A673 (cell line): ENCODE measurements around the gene SLC66A2. TPM values are rescaled to one million over a fixed set of nuclear protein-coding genes. Genes with fewer than 3 reads are reported as not detected.
A peak's percentile ranks its signal among the peaks of the same experiment; 100 is the strongest.

Experiments used
- BruUV-seq: library from RNA; stranded (reverse); fragments of 400-500 nt; replicated peaks from 2 replicates; lab custom pipeline; 2021; lab: Mats Ljungman, UMichigan
- CTCF ChIA-PET: fragments of 300-600 bp; sonication (Branson Sonifier 250); formaldehyde crosslinking; loops from one replicate; lab custom pipeline; 2022; ENCODE audit warnings: antibody characterized with exemption; lab: Charles Lee
- POLR2A ChIA-PET: fragments of 300-600 bp; sonication (Branson Sonifier 250); formaldehyde crosslinking; loops from one replicate; lab custom pipeline; 2022; ENCODE audit warnings: antibody characterized with exemption; ENCODE audit not compliant: low non-redundant PET; lab: Charles Lee
- DNase-seq: peaks from one replicate; pipeline ENCODE4 v3.0.0-alpha.2; 2015; ENCODE audit warnings: low spot score
- H3K27ac ChIP-seq: fragments of 200-600 bp; sonication (generic); 2 replicates; pipeline ENCODE4 v1.5.1; 2016; ENCODE audit warnings: mixed run types, low read depth, mild to moderate bottlenecking, mixed read lengths, antibody characterized with exemption, low read length; ENCODE audit not compliant: poor library complexity, severe bottlenecking
- H3K27me3 ChIP-seq: fragments of 200-600 bp; sonication (generic); replicated peaks from 2 replicates; pipeline ENCODE4 v1.6.1; 2017; ENCODE audit warnings: mixed run types, low read depth, mild to moderate bottlenecking, mixed read lengths, antibody characterized with exemption, low read length; ENCODE audit not compliant: insufficient read depth, poor library complexity
- H3K36me3 ChIP-seq: fragments of 200-600 bp; sonication (generic); 2 replicates; pipeline ENCODE4 v1.6.1; 2016; ENCODE audit warnings: mixed run types, mild to moderate bottlenecking, mixed read lengths, antibody characterized with exemption, low read length; ENCODE audit not compliant: insufficient read depth, poor library complexity, severe bottlenecking
- H3K4me1 ChIP-seq: fragments of 200-600 bp; sonication (generic); 2 replicates; pipeline ENCODE4 v1.6.1; 2017; ENCODE audit warnings: mixed run types, mild to moderate bottlenecking, mixed read lengths, antibody characterized with exemption, low read length; ENCODE audit not compliant: insufficient read depth, poor library complexity, severe bottlenecking
- H3K4me3 ChIP-seq: fragments of 200-600 bp; sonication (generic); 2 replicates; pipeline ENCODE4 v1.5.1; 2016; ENCODE audit warnings: low read depth, mixed run types, mild to moderate bottlenecking, mixed read lengths, low read length; ENCODE audit not compliant: poor library complexity, severe bottlenecking
- H3K9me3 ChIP-seq: fragments of 200-600 bp; sonication (generic); 2 replicates; pipeline ENCODE4 v1.6.1; 2016; ENCODE audit warnings: mixed run types, low read depth, mild to moderate bottlenecking, mixed read lengths, antibody characterized with exemption, low read length; ENCODE audit not compliant: poor library complexity, severe bottlenecking
- EZH2 ChIP-seq: fragments of 200-600 bp; sonication (generic); IDR thresholded peaks from 2 replicates; pipeline ENCODE4 v1.6.1; 2017; ENCODE audit warnings: borderline replicate concordance, low read depth, mild to moderate bottlenecking, mixed read lengths, antibody characterized with exemption, low read length; ENCODE audit not compliant: poor library complexity, severe bottlenecking
- intact Hi-C: fragments of 100-400 bp; cut with micrococcal nuclease; formaldehyde crosslinking; loops from one replicate; pipeline ENCODE4 v1.10.0; 2022; ENCODE audit not compliant: unreplicated experiment
- total RNA-seq: library from RNA; stranded (reverse); gene quantifications from 2 replicates; pipeline ENCODE4 v1.2.3, GENCODE V29; 2021
- TF ChIP-seq, protein P1 (sequence below): fragments of 300-800, 200-600 bp; sonication (generic); conservative IDR thresholded peaks from 2 replicates; pipeline ENCODE4 v1.5.1; 2017; ENCODE audit warnings: low read depth, mild to moderate bottlenecking, antibody characterized with exemption, low read length, moderate library complexity, mixed read lengths

The SLC66A2 gene
- total RNA-seq, 1 experiment from 2014 or later: 28.0 TPM

GRCh38 chr18:79945118-79946042 lies 6.1 kb downstream of the SLC66A2 start:
- CTCF ChIA-PET: no interaction called here
- intact Hi-C loops: no loop called here

GRCh38 chr18:79944746-79945117 lies 6.7 kb downstream of the SLC66A2 start:
- Histone ChIP-seq H3K27ac (peak overlapping the region; percentile 21), H3K4me1 (peaks cover 28% of the 10 kb centered on the region), H3K27me3 (no peaks in the 10 kb centered on the region), H3K4me3 (no peak overlapping the region), H3K9me3 (no peaks in the 10 kb centered on the region), H3K36me3 (peaks cover 34% of the 10 kb centered on the region)
- CTCF ChIA-PET: no interaction called here
- no peak for DNase-seq
- POLR2A ChIA-PET: no interaction called here
- no TSS peak for BruUV-seq
- intact Hi-C loops: no loop called here
- TF ChIP-seq EZH2: no peak
- TF ChIP-seq, protein P1, sequence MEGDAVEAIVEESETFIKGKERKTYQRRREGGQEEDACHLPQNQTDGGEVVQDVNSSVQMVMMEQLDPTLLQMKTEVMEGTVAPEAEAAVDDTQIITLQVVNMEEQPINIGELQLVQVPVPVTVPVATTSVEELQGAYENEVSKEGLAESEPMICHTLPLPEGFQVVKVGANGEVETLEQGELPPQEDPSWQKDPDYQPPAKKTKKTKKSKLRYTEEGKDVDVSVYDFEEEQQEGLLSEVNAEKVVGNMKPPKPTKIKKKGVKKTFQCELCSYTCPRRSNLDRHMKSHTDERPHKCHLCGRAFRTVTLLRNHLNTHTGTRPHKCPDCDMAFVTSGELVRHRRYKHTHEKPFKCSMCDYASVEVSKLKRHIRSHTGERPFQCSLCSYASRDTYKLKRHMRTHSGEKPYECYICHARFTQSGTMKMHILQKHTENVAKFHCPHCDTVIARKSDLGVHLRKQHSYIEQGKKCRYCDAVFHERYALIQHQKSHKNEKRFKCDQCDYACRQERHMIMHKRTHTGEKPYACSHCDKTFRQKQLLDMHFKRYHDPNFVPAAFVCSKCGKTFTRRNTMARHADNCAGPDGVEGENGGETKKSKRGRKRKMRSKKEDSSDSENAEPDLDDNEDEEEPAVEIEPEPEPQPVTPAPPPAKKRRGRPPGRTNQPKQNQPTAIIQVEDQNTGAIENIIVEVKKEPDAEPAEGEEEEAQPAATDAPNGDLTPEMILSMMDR: no peak

More at GRCh38 chr18:79945118-79946042, 6.1 kb downstream of the SLC66A2 start:
- no TSS peak for BruUV-seq
- POLR2A ChIA-PET: no interaction called here
- Histone ChIP-seq H3K4me3 (no peak overlapping the region), H3K9me3 (no peaks in the 10 kb centered on the region), H3K4me1 (peaks cover 33% of the 10 kb centered on the region), H3K36me3 (peaks cover 34% of the 10 kb centered on the region), H3K27me3 (no peaks in the 10 kb centered on the region), H3K27ac (peak overlapping the region; percentile 52)
- no peak for DNase-seq
- TF ChIP-seq EZH2: no peak
- TF ChIP-seq, protein P1: no peak

GRCh38 chr18:79944126-79944731 lies 7.2 kb downstream of the SLC66A2 start:
- Histone ChIP-seq H3K27ac (peak overlapping the region; percentile 21), H3K36me3 (peaks cover 34% of the 10 kb centered on the region), H3K27me3 (no peaks in the 10 kb centered on the region), H3K4me3 (no peak overlapping the region), H3K9me3 (no peaks in the 10 kb centered on the region), H3K4me1 (peaks cover 28% of the 10 kb centered on the region)
- peak; percentile 80 for DNase-seq
- CTCF ChIA-PET: no interaction called here
- POLR2A ChIA-PET: no interaction called here
- TF ChIP-seq, protein P1: no peak
- TF ChIP-seq EZH2: no peak
- BruUV-seq: no TSS peak
- intact Hi-C loops: no loop called here
